H1 (cell line): ENCODE measurements around the gene KDM5A. TPM values are rescaled to one million over a fixed set of nuclear protein-coding genes. Genes with fewer than 3 reads are reported as not detected.

Experiments
- CEBPB ChIP-seq: IDR thresholded peaks from 2 replicates; pipeline ENCODE4 v1.6.1; 2012; ENCODE audit warnings: low read depth, low read length
- JUND ChIP-seq: IDR thresholded peaks from 2 replicates; pipeline ENCODE4 v1.6.1; 2011; ENCODE audit warnings: mild to moderate bottlenecking, improper control_type of control experiment, low read length
- SIRT6 ChIP-seq: IDR thresholded peaks from one replicate; pipeline ENCODE4 v1.7.1; 2012; ENCODE audit warnings: low read length, inconsistent platforms
- polyA plus RNA-seq, 7 experiments: library from polyadenylated mRNA; depleted of rRNA in 3 of 7; stranded (reverse) in 5 of 7; unstranded in 2 of 7; fragments of >200 nt in 5 of 7; fragments of 200-250 nt in 2 of 7; gene quantifications; 1 replicate in 5 of 7; 2 replicates in 1 of 7; 4 replicates in 1 of 7; pipeline versions ENCODE4 v1.2.1 to v1.2.3, GENCODE V29; 2011 to 2013; ENCODE audit warnings: missing spikeins in 2 of 7, mixed read lengths in 2 of 7
- total RNA-seq: library from RNA; stranded (reverse); fragmentation: NEBNext Ultra II Directional; extraction: Animal tissue kit (Norgen Biotek cat#: 25700); gene quantifications from 2 replicates; pipeline ENCODE4 v1.2.1, GENCODE V29; 2021

KDM5A gene
- total and polyA plus RNA-seq, 2 of the 8 experiments (the other 6 are each of a cell fraction or from before 2014, with no cell fraction given): 6.3 to 36.9 TPM

- TF ChIP-seq JUND (no peak), SIRT6 (no peak), CEBPB (no peak)
These were observed 80.6 kb downstream of the KDM5A start (continued) for GRCh38 chr12:308511-308910.
